SU-DHL-6 (cell line): Measurements from ENCODE around the gene C17orf113.

ENCODE experiments used
- H2AFZ ChIP-seq: fragments of 200-600 bp; sonication (generic); 2 replicates; pipeline ENCODE4 v1.6.1; 2014; ENCODE audit warnings: low read depth, mild to moderate bottlenecking, moderate library complexity, mixed read lengths, antibody characterized with exemption, low read length; ENCODE audit not compliant: severe bottlenecking
- H3F3A ChIP-seq: fragments of 200-600 bp; shearing (Covaris generic); 2 replicates; pipeline ENCODE4 v1.6.0; 2016; ENCODE audit warnings: antibody characterized with exemption, mild to moderate bottlenecking; ENCODE audit not compliant: insufficient read depth
- H3K27ac ChIP-seq: fragments of 200-600 bp; sonication (generic); 2 replicates; pipeline ENCODE4 v1.5.1; 2016; ENCODE audit warnings: low read depth, mild to moderate bottlenecking, low read length, moderate library complexity, mixed read lengths
- H3K27me3 ChIP-seq: fragments of 200-600 bp; sonication (generic), shearing (Covaris generic); 2 replicates; pipeline ENCODE4 v1.6.0; 2014; ENCODE audit warnings: mild to moderate bottlenecking, low read length
- H3K36me3 ChIP-seq: fragments of 200-600 bp; sonication (generic); 2 replicates; pipeline ENCODE4 v1.6.1; 2014; ENCODE audit warnings: mild to moderate bottlenecking, low read length, mixed read lengths
- H3K4me2 ChIP-seq: fragments of 300-600, 200-600 bp; shearing (Covaris generic), sonication (generic); 2 replicates; pipeline ENCODE4 v1.6.0; 2014; ENCODE audit warnings: low read length, low read depth, mild to moderate bottlenecking; ENCODE audit not compliant: poor library complexity, severe bottlenecking
- H3K4me3 ChIP-seq: fragments of 200-600 bp; sonication (generic); 2 replicates; pipeline ENCODE4 v1.5.1; 2014; ENCODE audit warnings: antibody characterized with exemption, low read length, mild to moderate bottlenecking, mixed read lengths; ENCODE audit not compliant: insufficient read depth, poor library complexity, severe bottlenecking
- H3K79me2 ChIP-seq: fragments of 200-600 bp; sonication (generic); 2 replicates; pipeline ENCODE4 v1.6.1; 2014; ENCODE audit warnings: mild to moderate bottlenecking, low read length, moderate library complexity; ENCODE audit not compliant: insufficient read depth
- H3K9ac ChIP-seq: fragments of 200-600 bp; sonication (generic); 2 replicates; pipeline ENCODE4 v1.7.0; 2014; ENCODE audit warnings: mild to moderate bottlenecking, low read length
- H3K9me2 ChIP-seq: fragments of 200-600 bp; sonication (generic); replicated peaks from 2 replicates; pipeline ENCODE4 v1.6.1; 2014; ENCODE audit warnings: low read length; ENCODE audit not compliant: insufficient read depth
- H3K9me3 ChIP-seq: fragments of 200-600 bp; sonication (generic); 2 replicates; pipeline ENCODE4 v1.6.1; 2014; ENCODE audit warnings: low read length, mixed read lengths; ENCODE audit not compliant: insufficient read depth
- H4K20me1 ChIP-seq: fragments of 200-600 bp; sonication (generic); 2 replicates; pipeline ENCODE4 v1.6.1; 2014; ENCODE audit warnings: low read depth, mild to moderate bottlenecking, antibody characterized with exemption, low read length, moderate library complexity, mixed read lengths
- CTCF ChIP-seq: fragments of 200-600 bp; sonication (generic); IDR thresholded peaks from one replicate; pipeline ENCODE4 v1.5.1; 2017; ENCODE audit warnings: antibody characterized with exemption, mild to moderate bottlenecking, low read length, moderate library complexity; ENCODE audit not compliant: insufficient read depth, poor library complexity, severe bottlenecking
- EZH2phosphoT487 ChIP-seq: fragments of 200-600 bp; sonication (generic), shearing (Covaris generic); conservative IDR thresholded peaks from 2 replicates; pipeline ENCODE4 v1.6.1; 2018; ENCODE audit warnings: mild to moderate bottlenecking, antibody characterized with exemption, low read length, moderate library complexity, mixed read lengths

C17orf113 gene

GRCh38 chr17:42055027-42055426 is 4.6 kb upstream of the C17orf113 start:
- Histone ChIP-seq H3K9me3 (no peaks in the 10 kb centered on the region), H3K9me2 (no peaks in the 10 kb centered on the region), H4K20me1 (no peaks in the 10 kb centered on the region), H3K79me2 (no peaks in the 10 kb centered on the region), H3K36me3 (no peaks in the 10 kb centered on the region), H3K4me3 (no peak overlapping the region), H3K9ac (no peak overlapping the region), H3F3A (no peaks in the 10 kb centered on the region), H2AFZ (no peak overlapping the region), H3K4me2 (no peak overlapping the region), H3K27me3 (no peaks in the 10 kb centered on the region), H3K27ac (no peak overlapping the region)
- TF ChIP-seq EZH2phosphoT487: no peak
- TF ChIP-seq CTCF: no peak

DNA sequence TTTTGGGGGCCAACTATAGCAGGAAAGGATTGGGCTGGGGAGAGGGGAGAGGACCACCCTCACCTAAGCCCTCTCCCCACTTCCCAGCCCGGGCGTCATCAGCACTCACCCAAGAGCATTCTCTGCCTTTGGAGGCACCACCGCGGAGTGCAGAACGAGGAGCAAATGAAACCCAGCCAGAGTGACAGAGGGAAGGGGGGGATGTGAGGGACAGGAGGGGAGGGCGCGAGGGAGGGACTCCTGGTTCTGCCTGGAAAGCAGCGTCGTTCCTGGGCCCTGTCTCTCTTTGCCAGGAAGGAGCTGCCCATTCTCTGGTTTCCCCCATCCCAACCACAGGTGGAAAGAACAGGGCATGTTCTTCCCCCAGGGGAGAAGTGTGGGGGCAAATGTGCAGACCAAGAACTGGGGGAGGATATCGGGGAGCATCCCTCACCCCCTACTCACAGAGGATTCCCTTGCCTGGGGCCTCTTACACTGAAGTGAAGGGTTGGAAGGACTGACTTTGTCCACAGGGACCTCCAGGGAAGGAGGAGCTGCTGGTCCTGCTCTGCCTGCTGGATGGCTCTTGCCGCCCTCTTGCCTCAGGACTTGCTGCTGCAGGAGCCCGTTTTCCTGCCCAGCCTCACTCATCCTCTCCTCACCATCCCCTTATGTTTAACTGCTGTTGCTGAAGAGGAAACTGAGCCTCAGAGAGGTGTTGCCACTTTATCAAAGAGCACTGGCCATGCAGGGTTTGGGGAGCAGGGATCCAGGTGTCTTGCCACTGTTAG is 3.5 kb upstream of the C17orf113 start:
- H3K4me2 ChIP-seq: no peak overlapping the region
- H3K4me3 ChIP-seq: no peak overlapping the region
- no peaks in the 10 kb centered on the region for H3K79me2 ChIP-seq

DNA sequence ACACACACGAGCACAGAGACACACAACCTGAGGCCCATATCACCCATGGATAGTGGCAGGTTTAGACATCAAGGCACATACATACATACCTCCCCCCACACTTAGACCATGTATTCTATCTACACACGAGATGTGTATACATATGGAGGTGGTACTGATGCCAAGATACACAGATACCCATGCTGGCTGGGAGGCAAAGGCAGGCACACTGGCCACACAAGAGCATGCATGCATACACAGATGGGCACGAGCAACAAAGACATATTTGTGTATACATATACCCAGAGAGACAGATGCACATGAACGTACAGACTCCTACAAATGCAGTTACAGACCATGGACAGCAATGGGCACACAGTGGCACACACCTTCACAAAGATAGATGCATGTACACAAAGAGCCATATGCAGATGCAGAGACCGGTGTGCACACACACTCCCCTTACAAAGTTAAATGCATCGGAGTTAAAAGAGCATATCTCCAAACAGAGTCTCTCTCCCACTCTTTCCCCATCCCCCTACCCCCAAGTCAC is 2.0 kb upstream of the C17orf113 start:
- Histone ChIP-seq H4K20me1 (no peaks in the 10 kb centered on the region), H3K79me2 (no peaks in the 10 kb centered on the region), H3K4me2 (no peak overlapping the region), H3K27ac (no peak overlapping the region), H3K4me3 (no peak overlapping the region), H3K36me3 (no peaks in the 10 kb centered on the region), H3K27me3 (no peaks in the 10 kb centered on the region), H3K9me2 (no peaks in the 10 kb centered on the region), H3K9ac (no peak overlapping the region), H3F3A (no peaks in the 10 kb centered on the region), H2AFZ (no peak overlapping the region), H3K9me3 (no peaks in the 10 kb centered on the region)
- no peak for TF ChIP-seq CTCF
- TF ChIP-seq EZH2phosphoT487: no peak

More for the DNA sequence above, 3.5 kb upstream of the C17orf113 start:
- no peak overlapping the region for H3K27ac ChIP-seq
- H3K36me3 ChIP-seq: no peaks in the 10 kb centered on the region
- H4K20me1 ChIP-seq: no peaks in the 10 kb centered on the region
- H3F3A ChIP-seq: no peaks in the 10 kb centered on the region
- no peak for TF ChIP-seq EZH2phosphoT487
- TF ChIP-seq CTCF: no peak
- no peak overlapping the region for H2AFZ ChIP-seq
- H3K9me2 ChIP-seq: no peaks in the 10 kb centered on the region
- H3K27me3 ChIP-seq: no peaks in the 10 kb centered on the region
- H3K9ac ChIP-seq: no peak overlapping the region
- H3K9me3 ChIP-seq: no peaks in the 10 kb centered on the region
